NOMO-1 treated with DMSO at 0.1 percent for 48 hours (cell line): ENCODE measurements around the gene ROPN1L.
A peak's percentile ranks its signal among the peaks of the same experiment; 100 is the strongest.

Experiments
- DNase-seq: peaks from one replicate; lab custom pipeline; 2025; ENCODE audit not compliant: unreplicated experiment; lab: John Stamatoyannopoulos, UW

Gene ROPN1L

GRCh38 chr5:10457682-10458574, 16.2 kb downstream of the ROPN1L start:
- DNase-seq, result no peak

DNA sequence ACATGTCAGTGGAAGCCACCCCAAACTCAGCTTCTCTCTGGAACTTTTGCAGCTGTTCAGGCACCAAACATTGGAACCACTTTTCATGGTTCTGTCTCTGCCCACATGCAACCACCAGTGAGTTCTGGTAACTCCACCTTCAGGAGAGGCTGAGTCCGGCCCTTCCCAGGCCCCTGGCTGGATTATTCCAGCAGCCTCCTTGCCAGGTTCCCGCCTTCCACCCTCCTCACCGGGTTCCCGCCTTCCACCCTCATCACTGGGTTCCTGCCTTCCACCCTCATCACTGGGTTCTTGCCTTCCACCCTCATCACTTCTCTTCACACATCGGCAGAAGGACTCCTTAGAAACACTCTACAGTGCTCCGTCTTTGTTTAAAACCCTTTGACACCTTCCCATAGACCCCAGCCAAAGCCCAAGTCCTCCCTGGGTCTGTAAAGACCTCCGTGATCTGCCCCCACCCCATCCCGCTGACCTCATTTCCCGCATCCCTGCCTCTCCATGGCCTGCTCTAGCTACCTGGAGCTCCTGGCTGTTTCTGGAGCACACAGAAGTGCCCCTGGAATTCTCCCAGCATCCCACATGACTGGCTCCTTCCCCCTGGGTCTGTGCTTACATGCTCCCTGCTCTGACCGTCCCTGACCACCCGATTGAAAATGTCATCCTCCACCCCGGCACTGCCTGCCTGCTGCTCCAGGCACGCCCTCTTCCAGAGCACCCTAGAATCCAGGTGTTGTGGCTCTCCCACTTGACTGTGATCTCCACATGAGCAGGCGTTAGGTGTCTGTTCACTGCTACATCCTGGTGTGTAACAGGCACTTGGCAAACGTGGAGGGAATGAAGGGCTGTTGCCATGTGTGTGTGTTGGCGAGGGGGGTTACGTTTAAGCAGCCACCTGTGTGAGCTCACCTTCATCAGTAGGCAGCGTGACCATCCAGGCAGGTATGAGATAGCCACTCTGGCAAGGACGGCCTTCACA, 17.7 kb downstream of the ROPN1L start:
- DNase-seq, result no peak

DNA sequence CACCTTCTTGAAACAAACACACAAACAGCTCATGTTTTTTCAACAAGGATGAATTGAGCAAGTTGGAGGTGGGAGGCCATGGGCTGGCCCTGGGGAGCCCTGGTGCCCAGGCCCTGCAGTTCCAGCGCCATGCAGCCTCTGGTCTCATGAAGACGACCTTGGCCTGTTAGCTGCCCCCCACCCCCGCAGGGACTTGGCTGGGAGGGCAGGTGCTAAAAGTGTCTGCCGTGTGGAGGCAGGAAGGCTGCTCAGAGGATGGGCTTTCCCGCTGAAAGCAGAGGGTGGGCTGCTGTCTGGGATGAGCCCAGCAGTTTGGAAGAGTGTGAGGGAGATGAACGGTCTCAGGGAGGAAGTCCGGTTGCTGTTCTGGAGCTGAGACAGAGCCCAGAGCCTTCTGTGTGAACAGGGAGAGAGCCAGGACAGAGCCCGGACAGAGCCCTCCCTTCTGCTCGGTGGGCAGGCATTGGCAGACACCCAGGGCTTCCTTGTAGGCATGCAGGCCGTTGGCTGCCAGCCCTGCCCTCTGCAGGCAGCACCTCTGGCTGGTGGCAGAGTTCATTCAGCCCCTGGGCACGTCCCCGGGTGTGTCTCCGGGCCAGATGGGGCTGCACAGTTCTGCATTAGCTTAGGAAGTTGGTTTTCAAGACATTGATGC, 18.7 kb downstream of the ROPN1L start:
- no peak for DNase-seq

- DNase-seq, result no peak
Measured at GRCh38 chr5:10461041-10461440, 19.4 kb downstream of the ROPN1L start.

- no peak for DNase-seq
Measured at GRCh38 chr5:10461904-10462555, 20.4 kb downstream of the ROPN1L start.

DNA sequence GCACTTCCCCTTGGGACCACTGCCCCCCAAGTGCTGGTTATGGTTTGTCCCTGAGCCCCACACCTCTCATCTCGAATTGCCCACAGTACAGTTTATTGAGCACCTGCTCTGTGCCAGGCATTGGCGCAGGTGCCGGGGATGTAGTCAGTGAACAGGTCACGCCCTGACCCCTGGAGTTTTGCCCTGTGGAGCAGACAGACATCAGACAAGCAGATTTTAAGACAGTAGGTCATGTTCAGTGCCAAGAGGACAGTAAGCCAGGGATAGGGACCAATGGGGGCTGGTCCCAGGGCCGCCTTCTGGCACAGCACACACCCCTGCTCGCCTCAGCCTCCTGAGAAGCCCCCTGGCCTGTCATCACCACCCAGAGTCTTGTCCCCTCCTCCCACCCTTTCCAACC, 21.9 kb downstream of the ROPN1L start:
- DNase-seq, result no peak

- no peak for DNase-seq
Measured at GRCh38 chr5:10464173-10464572, 22.5 kb downstream of the ROPN1L start.

- no peak for DNase-seq
Measured at GRCh38 chr5:10465726-10466125, 24.0 kb downstream of the ROPN1L start.

- peak; percentile 50 for DNase-seq
Measured at GRCh38 chr5:10466446-10467073, 24.9 kb downstream of the ROPN1L start.

- DNase-seq, result no peak
Measured at GRCh38 chr5:10467281-10468198, 25.9 kb downstream of the ROPN1L start.

GRCh38 chr5:10468256-10468655, 26.6 kb downstream of the ROPN1L start:
- no peak for DNase-seq

DNA sequence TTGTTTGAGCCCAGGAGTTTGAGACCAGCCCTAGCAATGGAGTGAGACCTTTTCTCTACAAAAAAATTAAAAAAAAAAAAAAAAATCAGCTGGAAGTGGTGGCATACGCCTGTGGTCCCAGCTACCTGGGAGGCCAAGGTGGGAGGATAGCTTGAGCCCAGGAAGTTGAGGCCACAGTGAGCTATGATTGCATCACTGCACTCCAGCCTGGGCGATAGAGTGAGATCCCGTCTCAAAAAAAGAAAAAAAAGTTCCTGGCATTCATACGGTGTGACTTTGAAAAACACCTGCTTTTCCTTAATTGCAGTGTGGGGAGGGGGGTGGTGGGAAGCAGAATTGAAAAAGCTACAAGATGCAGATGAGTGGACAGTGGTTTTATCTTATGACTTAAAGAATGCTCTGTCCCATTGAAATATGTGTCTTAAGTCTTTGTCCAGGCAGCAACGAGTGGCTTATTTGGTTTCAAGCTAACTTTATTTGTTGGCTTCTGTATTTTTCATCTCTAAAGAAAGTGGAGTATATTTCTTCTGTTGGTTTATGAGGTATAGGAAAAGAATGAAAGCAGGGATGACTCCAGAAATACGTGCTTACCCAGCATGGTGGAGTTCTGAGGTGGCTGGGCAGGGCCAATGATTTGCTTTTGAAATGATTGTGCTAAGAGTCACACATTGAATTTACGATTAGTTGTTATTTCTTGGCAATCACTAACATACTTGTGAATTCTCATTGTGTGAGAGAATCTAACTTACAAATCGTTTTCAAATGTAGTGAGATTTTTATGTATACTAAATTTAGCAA, 27.8 kb downstream of the ROPN1L start:
- no peak for DNase-seq

- DNase-seq, result no peak
Measured at GRCh38 chr5:10470669-10471068, 29.0 kb downstream of the ROPN1L start.

DNA sequence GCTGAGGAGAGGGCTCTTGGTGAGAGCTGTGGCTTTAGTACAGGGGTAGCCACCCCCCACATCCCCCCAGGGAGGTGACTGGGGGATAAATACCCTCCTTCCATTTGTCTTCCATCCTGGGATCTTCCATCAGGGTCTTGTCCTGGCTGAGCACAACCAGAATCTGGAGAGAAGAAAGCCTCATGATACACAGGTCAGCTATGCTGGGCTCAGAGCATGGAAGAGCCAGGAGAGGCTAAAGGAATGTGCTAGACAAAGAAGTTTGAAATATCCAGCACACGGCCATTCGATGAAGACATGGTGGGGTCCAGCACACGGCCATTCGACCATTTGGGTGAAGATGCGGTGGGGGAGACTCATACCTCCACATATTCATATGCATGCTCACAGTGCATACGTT, 30.0 kb downstream of the ROPN1L start:
- DNase-seq, result no peak

GRCh38 chr5:10474521-10475075, 32.9 kb downstream of the ROPN1L start:
- no peak for DNase-seq

DNA sequence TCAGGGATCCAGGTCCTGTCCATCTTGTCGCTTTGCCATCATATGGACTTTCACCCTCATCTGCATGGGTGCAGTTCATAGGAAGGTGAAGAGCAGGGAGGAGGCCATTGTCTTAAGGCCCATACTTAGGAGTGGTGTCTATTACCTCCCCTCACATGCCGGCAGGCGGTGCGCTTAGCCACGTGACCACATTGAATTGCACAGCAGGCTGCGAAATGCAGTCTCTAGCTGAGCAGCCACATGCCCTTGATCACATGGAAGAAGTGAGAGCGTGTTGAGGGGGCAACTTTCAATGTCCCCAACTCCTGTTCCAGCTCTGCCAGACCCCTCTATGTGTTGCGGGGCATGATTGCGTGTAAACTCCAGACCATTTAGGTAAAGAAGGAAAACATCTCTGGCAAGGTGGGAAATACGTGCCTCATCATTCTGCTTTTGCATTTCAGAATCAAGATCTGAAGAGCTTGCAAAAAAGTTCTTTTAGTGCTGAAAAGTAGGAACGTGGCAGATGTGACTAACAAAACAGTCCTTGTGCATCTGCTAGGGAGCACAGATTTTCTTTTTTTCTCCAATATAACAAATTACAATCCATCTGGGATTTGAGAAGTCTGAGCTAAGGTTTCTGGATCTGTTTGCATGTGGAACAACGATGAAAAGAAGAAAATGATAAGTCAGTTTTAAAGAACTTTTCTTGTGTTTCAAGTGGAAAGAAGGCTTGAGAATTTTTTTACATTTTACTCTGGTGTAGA, 34.4 kb downstream of the ROPN1L start:
- DNase-seq, result no peak

DNA sequence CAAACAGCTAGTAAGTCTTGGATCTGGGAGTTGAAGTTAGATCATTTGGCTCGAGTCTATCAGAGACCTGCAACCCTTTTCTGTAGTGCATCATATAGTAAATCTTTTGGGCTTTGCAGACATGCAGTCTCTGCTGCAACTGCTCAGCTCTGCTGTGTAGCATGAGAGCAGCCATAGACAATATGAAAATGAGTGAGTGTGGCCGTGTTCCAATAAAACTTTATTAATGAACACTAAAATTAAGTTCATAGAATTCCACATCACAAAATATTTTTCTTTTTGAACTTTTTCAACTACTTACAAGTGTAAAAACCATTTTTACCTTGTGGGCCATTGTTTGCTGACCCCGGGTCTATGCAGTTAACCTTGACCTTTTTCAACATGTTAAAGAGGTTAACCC, 35.2 kb downstream of the ROPN1L start:
- no peak for DNase-seq
